GDM1 (cell line): ENCODE data around the gene TRIO.

Experiments used
- DNase-seq: peaks from one replicate; lab custom pipeline; 2025; lab: John Stamatoyannopoulos, UW

TRIO gene

DNA sequence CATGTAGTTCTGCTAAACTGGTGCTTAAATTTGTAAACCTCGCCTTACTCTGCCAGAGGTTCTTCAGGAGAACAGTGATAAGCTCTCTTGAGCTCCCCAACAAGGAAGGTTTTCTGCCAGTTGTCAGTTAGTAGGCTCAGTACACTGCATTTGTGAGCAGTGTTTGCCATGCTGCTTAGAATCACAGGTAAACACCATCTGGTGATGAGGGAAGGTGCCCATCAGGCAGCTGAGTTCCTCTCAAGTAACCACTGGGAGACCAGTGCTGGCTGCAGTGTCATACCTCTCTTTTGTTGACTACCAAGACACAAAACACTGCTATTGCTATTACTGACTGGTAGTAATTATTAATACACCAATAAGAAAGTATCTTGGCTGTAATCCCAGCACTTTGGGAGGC, 252.3 kb downstream of the TRIO start:
- DNase-seq, result no peak

DNA sequence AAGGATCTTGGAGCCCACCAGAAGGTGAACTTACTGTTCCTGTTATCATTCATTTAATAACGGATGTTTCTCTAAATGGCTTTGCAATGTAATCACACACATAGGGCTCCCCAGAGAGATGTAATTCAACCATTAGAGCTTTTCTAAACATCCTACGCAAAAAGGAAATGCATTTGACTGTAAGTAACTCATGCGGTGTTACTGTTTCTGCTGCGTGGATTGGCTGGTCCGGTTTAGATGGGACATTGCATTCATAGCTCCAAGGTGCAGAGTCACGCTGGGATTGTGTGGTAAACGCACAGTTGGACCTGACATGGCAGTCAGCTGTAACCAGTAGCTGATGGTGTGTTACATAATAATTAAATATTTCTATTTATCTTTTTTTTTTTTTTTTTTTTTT, 252.9 kb downstream of the TRIO start:
- DNase-seq, result no peak

DNA sequence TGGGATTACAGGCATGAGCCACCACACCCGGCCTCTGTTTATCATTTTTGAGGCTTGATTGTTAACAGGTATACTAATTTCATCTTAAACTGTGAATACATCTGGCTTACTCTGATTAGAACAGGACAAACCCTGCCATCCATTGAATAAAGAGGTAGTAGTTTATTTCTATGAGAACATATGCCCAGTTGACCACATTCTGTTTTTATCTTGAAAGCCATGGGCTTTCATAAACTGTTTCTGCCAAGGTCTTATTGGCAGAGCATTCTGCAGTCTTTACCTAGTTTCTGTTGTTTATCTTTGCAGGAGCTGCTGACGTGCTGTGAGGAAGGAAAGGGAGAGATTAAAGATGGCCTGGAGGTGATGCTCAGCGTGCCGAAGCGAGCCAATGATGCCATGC, 253.6 kb downstream of the TRIO start:
- DNase-seq, result no peak

DNA sequence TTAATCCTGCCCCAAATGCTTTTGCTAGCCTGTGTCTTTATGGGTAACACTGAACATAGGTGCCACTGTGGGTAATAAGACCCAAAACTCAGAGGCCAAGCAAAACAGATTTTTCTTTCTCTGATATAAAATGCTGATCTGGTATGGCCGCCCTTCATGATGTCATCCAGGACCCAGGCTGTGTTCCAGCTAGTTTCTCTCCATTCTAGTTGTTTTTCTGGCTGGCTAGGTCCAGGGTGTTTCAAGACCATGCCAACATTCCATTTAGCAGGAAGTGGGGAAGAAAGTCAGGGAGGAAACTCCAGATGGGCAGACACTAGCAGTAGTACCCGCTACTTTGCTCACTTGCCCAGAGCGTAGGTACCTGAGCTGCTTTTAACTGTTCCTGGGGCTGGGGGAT, 254.6 kb downstream of the TRIO start:
- DNase-seq, result no peak

DNA sequence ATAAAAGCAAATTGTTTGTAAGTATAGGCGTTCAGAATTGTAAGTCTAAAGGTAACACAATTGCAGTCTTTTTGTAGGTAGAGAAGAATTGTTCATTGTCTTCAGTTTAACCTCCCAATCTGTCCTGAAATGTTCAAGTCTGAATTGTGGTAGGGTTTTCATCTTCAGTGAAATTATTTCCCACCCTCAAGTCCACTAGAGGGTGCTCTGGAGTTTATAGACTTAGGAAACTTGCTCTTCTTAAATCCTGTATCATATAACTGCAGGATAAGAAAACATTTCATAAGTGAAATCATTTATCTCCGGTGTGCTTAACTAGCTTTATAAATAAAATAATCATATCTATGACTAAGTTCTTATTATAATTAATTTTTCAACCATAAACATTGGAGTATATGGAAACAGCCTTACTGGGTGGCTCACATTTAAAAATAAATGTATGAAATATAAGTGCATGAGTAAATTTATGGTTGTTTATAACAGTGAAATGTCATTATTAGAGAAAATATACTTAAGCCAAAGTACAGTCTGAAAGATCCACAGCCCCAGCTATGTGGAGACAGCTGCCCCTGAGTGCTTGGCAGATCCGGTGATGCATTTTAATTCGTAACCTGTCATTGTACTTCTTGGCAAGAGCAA, 256.0 kb downstream of the TRIO start:
- no peak for DNase-seq

DNA sequence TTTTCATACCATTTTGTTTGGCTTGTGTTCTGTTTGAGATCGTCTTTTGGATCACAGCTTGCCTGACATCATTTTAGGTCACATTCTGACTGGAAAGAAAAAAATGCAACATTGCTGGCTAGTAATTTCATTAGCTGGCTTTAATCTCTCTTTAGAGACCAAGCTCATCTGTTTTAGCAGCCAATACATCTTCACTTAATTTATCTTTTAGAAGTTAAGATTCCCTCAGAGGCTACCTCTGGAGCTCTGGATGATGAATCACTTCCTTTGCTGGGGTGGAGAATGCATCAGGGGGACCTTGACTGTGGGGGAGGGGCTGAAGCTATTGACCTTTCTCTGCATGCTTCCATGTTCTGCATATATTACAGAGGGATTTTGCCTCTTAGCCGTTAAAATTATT, 256.9 kb downstream of the TRIO start:
- no peak for DNase-seq

DNA sequence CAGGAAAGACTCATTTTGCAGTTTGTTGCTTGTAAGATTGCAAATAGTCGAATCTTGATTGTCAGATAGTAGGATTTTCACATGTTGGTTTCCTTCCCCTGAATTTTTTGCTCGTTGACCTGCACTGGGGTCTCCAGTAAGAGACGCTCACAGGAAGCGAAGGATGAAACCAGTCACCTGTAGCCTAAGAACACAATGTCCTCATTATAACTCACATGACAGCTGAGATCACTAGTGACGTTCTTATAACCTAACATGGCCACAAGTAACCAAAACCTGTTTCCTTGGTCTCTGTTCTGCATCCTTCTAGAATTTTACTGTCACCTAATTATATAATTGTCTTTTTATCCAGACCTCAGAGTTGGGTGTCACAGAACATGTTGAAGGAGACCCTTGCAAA, 257.5 kb downstream of the TRIO start:
- DNase-seq, result no peak

DNA sequence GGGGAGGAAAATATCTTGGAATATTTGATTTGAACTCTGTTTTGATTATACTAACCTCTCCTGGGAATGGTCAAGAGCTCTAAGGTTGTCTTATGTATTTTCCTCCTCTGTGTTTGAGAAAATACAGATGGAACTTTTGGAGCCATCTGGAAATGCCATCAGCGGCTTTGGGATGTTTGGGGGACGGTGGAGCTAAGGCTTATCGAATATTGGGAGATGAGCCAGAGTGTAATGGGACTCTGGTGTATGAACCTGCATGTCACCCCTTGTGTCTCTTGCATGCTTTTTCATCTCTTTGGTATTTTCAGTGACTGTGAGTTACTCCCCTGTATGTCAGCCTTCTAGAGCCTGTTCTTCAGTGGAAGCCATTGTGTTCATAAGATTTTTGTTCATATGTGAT, 258.5 kb downstream of the TRIO start:
- no peak for DNase-seq

DNA sequence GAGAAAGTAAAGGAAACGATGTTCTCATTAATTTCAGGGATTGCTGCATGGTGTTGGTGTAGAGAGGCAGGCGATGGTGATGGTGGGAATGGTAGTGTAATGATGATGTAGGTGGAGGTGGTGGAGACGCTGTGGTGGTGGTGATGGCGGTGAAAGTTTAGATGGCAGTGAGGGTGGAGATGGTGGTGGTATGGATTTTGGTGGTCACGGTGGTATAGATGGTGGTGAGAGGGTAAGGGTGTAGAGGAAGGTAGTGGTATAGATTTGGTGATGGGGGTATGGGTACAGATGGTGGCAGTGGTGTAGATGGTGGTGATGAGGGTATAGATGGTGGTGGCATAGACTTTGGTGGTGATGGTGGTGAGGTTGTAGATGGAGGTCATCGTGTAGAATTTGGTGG, 259.3 kb downstream of the TRIO start:
- no peak for DNase-seq

DNA sequence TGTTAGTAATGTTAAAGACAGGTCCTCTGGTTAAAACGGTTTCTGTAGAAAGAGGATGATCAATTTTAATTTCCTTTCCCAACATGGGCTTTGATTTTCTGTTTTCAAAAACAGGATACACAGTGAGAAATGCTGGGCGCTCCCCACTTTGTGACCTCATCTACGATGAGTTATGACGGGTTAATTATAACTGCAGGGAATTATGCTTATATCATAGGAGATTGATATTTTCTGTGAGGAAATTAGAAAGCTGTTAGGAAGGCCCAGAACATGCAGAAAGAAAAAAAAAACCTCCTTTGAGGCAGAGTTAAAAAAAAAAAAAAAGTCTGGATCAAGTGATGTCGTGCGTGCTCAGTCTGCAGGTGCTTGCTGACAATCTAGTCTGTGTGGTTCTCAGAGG, 261.6 kb downstream of the TRIO start:
- DNase-seq, result no peak

DNA sequence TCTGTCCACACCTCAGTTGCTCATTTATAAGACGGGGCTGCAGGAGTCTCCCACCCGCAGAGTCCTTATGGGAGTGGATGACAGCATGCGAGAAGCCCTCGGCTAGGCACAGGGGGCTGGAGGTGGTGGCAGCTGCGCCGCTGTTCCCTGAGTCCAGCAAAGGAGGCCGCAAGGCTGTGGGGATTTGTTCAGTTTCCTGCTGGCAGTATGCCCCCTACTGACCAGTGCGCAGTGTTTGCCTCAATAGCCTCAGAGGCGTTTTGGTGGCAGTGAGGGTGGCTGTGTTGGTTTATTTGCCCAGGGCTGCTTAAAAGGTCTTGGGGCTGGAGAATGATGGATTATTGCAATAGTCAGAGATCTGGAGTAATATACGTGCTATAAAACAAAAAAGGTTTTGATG, 262.1 kb downstream of the TRIO start:
- no peak for DNase-seq

DNA sequence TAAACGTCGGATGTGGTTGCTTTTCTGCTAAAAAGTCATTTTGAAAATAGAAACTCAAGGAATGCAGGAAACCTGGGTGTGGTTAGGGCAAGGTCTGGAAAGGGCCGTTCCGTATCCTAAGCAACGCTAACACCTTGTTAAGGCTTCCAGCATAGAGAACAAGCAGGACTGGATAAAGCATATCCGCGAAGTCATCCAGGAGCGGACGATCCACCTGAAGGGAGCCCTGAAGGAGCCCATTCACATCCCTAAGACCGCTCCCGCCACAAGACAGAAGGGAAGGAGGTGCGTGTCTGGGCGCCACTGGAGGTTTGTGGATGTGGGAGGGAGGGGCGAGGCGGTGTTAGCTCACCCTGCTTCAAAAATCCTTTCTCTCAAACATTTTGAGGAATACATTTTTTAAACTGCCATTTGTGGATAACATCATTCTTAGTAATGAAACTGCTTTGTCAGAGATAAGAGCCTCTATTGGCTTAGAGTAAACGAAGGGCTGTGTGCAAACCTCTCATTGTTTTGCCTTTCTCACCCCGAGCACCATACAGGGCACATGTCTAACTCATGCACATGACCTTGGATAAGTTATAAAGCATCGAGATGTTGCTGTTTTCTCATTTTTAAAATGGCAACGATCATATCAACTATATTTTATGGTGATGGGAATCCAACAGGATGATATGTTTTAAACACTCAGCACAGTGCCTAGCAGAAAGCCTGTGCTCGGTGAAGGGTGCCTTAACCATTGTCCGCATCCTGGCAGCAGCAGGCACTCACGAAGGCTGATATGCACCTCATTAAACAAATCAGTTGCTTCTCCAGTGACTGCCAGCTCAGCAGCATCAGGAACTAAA, 262.8 kb downstream of the TRIO start:
- no peak for DNase-seq

DNA sequence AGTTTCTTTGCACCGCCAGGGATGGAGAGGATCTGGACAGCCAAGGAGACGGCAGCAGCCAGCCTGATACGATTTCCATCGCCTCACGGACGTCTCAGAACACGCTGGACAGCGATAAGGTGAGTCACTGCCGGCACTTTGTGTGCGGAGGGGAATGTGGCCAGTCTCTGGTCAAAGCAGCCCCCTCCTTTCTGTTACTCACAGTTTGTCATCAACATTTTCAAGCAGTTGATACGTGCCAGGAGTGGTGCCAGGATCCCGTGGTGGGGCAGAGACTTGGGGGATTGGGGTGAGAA, 263.4 kb downstream of the TRIO start:
- no peak for DNase-seq

DNA sequence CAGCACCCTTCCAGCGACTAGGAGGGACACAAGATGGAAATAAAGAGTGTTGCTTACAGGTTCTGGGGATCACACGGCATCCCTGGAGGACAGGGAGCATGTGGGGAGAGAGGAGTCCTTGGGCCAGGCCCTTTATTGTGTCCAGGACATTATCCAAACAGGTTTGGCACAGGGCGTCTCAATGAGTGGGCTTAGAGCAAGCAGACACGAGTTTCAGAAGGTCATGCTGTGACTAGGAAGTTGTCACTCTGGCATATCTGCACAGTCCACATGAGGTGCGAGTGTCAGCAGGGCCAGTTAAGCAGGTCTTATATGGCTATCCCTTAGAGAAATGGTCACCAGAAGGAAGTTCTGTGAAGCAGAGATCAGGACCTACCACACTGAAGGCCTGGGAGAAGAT, 263.9 kb downstream of the TRIO start:
- no peak for DNase-seq

DNA sequence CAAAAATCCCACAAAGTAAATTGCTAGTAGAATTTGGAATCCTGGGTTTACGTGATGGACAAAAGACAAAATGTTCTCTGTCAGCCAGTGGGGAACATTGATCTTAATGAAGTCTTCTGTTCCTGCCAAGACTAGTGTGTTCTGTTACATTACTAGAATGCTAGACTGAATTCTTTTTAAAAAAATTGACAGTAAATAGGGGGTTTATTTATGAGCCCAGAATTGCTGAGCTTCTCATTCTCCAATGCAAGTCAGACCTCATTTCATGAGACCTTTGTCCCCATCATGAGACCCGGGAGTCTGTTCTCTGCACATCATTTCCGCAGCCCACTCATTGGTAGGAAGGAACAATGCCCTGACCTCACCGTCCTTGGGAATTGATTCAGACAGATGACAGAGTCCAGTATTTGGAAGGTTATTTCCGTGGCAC, 264.6 kb downstream of the TRIO start:
- DNase-seq, result no peak

DNA sequence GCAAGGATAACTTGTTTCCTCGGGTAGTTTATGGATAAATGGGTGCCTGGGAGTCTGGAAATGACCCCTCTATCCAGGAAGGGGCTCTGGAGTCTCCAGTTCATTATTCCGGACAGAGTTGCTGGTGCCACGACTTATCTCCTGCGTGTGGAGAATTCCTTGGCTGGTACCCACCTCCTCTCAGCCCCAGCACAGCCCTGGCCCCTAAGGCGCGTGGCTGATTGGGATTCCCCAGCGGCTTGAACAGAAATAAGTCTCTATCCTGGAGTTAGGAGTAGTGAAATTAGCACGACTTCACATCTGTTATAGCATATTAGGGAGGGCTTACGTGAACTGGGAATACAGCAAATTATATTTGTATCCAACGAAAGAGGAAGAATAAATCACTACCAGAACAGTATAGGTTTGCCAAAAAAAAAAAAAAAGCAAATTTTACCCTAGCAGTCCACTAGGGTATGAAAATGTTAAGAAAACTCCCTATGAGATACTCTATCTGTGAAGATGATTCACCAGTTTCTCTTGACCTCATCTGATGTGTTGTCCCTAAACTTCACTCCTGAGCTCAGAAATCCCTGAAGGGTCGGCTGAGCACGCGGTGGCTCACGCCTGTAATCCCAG, 265.9 kb downstream of the TRIO start:
- no peak for DNase-seq

DNA sequence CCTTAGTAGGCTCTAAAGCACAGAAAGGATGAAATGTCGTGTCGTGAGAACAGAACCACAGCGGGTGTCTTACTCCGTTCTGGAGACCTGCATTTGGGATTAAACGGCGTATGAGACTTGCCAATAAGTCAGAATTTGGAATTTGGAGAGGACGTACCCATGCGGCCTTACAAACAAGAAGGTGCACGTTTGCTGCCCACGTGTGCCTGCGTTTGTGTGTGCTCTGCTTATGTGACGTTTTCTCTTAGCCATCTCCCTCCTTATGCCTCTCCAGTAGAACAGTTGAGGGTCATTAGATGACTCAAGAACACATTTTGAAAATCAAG, 266.9 kb downstream of the TRIO start:
- no peak for DNase-seq

DNA sequence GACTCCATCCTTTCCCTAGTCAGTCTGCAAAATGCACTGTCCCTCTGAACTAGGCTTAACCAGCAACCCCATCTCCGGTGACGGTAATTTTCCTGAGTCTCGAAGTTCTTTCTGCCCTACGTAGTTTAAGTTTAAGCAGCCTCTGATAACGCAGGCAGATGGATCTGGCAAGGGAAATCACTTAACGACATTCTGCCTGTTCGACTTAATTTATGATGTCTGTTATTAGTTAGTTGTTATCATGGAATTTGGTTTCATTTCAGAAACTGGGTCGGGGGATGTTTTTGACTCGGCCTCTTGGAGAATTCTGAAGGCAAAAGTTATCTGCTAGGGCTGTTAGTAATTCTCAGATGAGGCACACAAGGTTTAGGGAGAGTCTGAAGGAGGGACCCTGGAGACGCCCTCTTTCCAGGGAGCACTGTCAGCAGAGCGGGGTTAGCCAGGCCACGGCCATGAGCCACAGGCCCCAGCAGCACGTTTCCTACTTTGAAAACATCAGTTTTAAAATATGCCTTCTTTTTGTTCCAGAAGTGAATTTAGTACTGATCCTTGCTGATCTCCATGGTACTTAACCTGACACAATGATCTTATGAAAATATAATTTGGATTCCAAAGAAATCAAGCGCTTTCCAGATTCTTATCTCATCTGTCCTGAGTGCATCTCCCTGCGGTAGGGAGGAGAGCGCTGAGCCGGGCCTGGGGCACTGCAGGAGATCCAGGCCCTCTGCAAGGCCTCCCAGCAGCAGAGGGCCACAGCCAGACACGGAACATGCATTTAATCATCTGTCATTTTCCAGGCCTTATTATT, 267.5 kb downstream of the TRIO start:
- DNase-seq, result no peak

DNA sequence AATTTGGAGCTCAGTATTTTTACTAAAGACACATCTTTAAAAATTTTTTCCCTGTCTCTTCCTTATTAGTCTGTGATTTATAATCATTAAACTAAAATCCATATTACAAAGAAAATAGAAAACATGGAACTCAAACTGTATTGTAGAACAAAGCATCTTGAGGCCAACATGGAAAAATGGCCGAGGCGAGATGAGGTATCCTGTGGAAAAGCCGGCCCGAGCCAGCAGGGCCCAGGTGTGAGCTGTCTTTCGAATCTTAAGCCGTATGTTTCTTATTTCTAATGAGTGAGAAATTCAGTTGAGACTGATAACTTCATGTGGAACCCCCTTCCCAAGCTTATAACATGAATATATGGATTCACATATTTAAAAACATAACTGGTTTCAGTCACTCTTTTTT, 268.1 kb downstream of the TRIO start:
- DNase-seq, result no peak

DNA sequence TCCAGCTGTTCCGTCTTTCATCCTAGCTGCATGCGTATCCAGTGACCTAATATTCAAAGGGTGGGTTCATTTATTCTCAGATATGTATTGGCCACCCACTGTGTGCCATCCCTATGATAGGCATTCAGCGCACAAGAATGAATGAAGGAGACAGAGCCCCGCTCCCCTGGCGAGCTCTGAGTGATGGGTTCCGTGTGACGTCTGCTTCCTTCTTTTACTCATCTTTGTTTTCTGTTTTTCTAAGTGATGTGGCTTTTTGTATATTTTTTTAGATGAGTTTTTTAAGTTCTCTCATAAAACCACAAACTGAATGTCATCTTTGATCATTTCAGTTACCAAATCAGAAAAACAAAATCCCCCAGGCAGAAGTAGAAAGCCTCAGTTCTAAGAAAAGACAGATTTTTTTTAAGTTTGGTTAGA, 270.2 kb downstream of the TRIO start:
- DNase-seq, result no peak

DNA sequence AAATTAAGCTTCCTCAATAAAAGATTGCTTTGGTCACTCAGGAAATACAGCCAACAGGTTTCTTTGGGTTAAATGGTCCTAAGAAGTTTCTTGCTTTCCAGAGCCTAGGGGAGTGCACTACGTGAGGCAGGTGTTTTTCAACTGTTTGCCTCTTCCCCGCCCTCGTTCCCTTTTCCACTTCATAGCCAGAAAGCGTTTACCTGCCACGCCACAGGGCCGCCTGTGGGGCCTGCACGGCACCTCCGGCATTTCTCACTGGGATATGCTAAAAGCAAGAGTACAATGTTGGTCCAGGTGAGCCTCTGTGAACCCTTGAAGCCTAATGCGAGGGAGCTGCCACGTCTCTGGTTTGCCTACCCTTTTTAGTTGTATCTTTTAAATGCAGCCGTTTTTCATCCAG, 270.9 kb downstream of the TRIO start:
- no peak for DNase-seq

DNA sequence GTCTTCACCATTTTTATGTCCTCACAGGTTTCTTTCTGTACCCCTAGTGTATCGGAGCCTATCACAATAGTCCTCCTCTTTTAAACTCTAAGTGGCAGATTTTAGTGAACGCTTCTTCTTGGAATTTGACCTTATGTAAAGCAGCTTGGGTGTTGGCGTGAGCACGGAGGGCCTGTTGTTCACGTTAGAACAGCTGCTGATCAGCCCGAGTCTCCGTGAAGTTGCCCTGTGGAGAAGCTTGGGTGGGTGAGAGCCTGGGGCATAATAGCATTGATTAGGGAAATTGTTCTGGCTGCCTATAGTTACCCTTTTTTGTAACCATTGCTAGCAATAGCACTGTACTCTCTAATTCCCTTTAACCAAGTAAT, 271.5 kb downstream of the TRIO start:
- DNase-seq, result no peak
